Measurements from ENCODE around the gene SEPTIN10.
"Not testable (repeated sequence)": the region's sequence is repeated elsewhere in the genome, so short reads cannot be mapped to it uniquely, and the experiment has no call there.

Gene SEPTIN10

GRCh38 chr2:109613922-109614714, at the start of gene SEPTIN10, which contains the start of gene SOWAHC:
TSS of gene SEPTIN10 (minus strand) at chr2:109613966. CDS start at chr2:109613827, 139 bp downstream.
TSS of gene SOWAHC (plus strand) at chr2:109614364. CDS start at chr2:109614490, 126 bp downstream.
- peak; percentile 98 for DNase-seq (ENCODE audit: low spot score)

- DNase-seq (ENCODE audit: low spot score): no peak
Observed at GRCh38 chr2:109662889-109663288, 49.1 kb upstream of the SEPTIN10 start.

- DNase-seq (ENCODE audit: low spot score): no peak
Observed at GRCh38 chr2:109660046-109660860, 46.5 kb upstream of the SEPTIN10 start.

GRCh38 chr2:109659396-109660045, 45.8 kb upstream of the SEPTIN10 start:
- no peak for DNase-seq (ENCODE audit: low spot score)

- DNase-seq (ENCODE audit: low spot score): no peak
Observed at GRCh38 chr2:109655287-109655686, 41.5 kb upstream of the SEPTIN10 start.

GRCh38 chr2:109654326-109655050, 40.7 kb upstream of the SEPTIN10 start:
- DNase-seq (ENCODE audit: low spot score): no peak

- DNase-seq (ENCODE audit: low spot score): no peak
Observed at GRCh38 chr2:109649736-109650695, 36.2 kb upstream of the SEPTIN10 start.

- DNase-seq (ENCODE audit: low spot score): no peak
Observed at GRCh38 chr2:109648041-109648527, 34.3 kb upstream of the SEPTIN10 start.

- no peak for DNase-seq (ENCODE audit: low spot score)
Observed at GRCh38 chr2:109647636-109648035, 33.9 kb upstream of the SEPTIN10 start.

GRCh38 chr2:109646961-109647360, 33.2 kb upstream of the SEPTIN10 start:
- DNase-seq (ENCODE audit: low spot score): no peak

GRCh38 chr2:109645412-109646184, 31.8 kb upstream of the SEPTIN10 start:
- DNase-seq (ENCODE audit: low spot score): no peak

GRCh38 chr2:109644571-109645275, 31.0 kb upstream of the SEPTIN10 start:
- DNase-seq (ENCODE audit: low spot score): peak; percentile 68

- DNase-seq (ENCODE audit: low spot score): not testable (repeated sequence)
Observed at GRCh38 chr2:109640000-109640399, 26.2 kb upstream of the SEPTIN10 start.

- DNase-seq (ENCODE audit: low spot score): no peak
Observed at GRCh38 chr2:109638795-109639194, 25.0 kb upstream of the SEPTIN10 start.

GRCh38 chr2:109637749-109638570, 24.2 kb upstream of the SEPTIN10 start:
- DNase-seq (ENCODE audit: low spot score): no peak

GRCh38 chr2:109636317-109636716, 22.6 kb upstream of the SEPTIN10 start:
- DNase-seq (ENCODE audit: low spot score): no peak

- no peak for DNase-seq (ENCODE audit: low spot score)
Observed at GRCh38 chr2:109635426-109636304, 21.9 kb upstream of the SEPTIN10 start.
